Measurements from ENCODE around the gene CD101. TPM values are rescaled to one million over a fixed set of nuclear protein-coding genes. Genes with fewer than 3 reads are reported as not detected.

The CD101 gene
- total and polyA plus RNA-seq, 2 experiments from 2014 or later: 1.2 to 1.3 TPM

DNA sequence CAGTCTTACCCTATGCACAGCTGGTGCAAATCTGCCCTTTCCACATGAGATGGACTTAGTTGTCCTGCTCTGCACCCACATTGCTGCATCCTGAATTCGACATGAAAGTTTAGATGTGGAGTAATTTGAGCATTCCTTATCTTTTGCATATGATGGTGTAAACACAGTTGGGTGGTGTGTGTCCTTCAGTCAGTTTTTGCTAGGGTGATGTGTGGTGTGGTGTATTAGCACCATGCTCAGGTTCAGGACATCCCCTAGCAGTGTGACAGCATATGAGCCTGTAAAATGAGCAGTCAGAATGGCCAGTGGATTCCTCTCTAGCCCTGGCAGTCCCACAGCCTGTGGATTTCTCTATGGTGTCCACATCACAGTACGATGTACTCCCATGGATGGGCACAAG is 42.6 kb upstream of the CD101 start (continued):
- no peak for TF ChIP-seq REST (IDR thresholded peaks at IDR 0.05; ENCODE audit: unreplicated experiment)
- TF ChIP-seq NANOG (IDR thresholded peaks at IDR 0.05; ENCODE audit: borderline replicate concordance): no peak
- no peak for TF ChIP-seq EZH2 (IDR thresholded peaks at IDR 0.05; ENCODE audit: low read depth, unreplicated experiment)
- no peak for TF ChIP-seq STAT1 (IDR thresholded peaks at IDR 0.05; ENCODE audit: unreplicated experiment)
- no peak for TF ChIP-seq ZNF331 (CRISPR knock-in tag; IDR thresholded peaks at IDR 0.05; ENCODE audit: low read depth)
- no peak for TF ChIP-seq JUNB (IDR thresholded peaks at IDR 0.05; ENCODE audit: unreplicated experiment)
- no peak for TF ChIP-seq ZNF114 (CRISPR knock-in tag; IDR thresholded peaks at IDR 0.05)
- TF ChIP-seq EZH2phosphoT487 (IDR thresholded peaks at IDR 0.05; ENCODE audit: unreplicated experiment): no peak
- no peak for TF ChIP-seq CTCF (conservative IDR thresholded peaks at IDR 0.05; ENCODE audit: low read depth in 2 of 2)

DNA sequence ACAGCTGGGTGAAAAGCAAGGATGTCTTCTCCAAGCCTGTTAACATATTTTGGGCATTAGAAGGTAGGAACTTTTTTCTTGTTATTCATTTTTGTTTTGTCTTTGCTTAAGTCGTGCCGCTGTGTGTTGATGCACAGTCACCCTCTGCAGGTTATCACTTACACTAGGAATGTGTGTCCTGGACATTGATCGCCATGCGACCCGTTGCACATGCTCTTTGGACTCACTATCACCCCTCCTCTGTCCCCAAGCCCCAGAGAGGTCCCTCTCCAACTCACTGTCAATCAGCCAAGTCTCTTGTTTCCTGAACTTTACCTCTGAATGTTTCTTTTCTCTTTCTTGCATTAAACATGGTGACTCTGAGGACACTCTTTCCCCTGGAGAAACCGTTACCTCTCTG is 40.0 kb upstream of the CD101 start:
- no peak overlapping the region for H3K27ac ChIP-seq (ENCODE audit: low read depth)
- H3K9me3 Mint-ChIP-seq: no peaks in the 10 kb centered on the region; the same call in 2 of the 3 replicates
- H3K4me3 ChIP-seq: no peak overlapping the region
- no peak overlapping the region for H3K27ac Mint-ChIP-seq
- H4K20me1 ChIP-seq (replicated peaks; ENCODE audit: insufficient read depth): no peaks in the 10 kb centered on the region
- no peaks in the 10 kb centered on the region; the same call in 1 of the 2 replicates for H3K36me3 ChIP-seq (ENCODE audit: insufficient read depth)
- TF ChIP-seq CTCF (conservative IDR thresholded peaks at IDR 0.05; ENCODE audit: low read depth in 2 of 2) (no peak), NANOG (IDR thresholded peaks at IDR 0.05; ENCODE audit: borderline replicate concordance) (no peak), POLR2AphosphoS5 (IDR thresholded peaks at IDR 0.05; ENCODE audit: low read depth) (no peak)
- no peaks in the 10 kb centered on the region for H3K79me2 ChIP-seq (replicated peaks; ENCODE audit: insufficient read depth)
- H3K36me3 Mint-ChIP-seq (ENCODE audit: low read depth): peaks cover 7% of the 10 kb centered on the region; the same call in 1 of the 3 replicates
- peaks cover 4% of the 10 kb centered on the region for H3K27me3 Mint-ChIP-seq (ENCODE audit: insufficient read depth, low read depth, poor library complexity)
- no peaks in the 10 kb centered on the region for H3K9me2 ChIP-seq (ENCODE audit: insufficient read depth)
- no peaks in the 10 kb centered on the region for H3K27me3 ChIP-seq (ENCODE audit: insufficient read depth)
- DNase-seq (ENCODE audit: low spot score) (no peak), ATAC-seq (no peak)
- H3K4me1 Mint-ChIP-seq: no peaks in the 10 kb centered on the region
- H3K4me1 ChIP-seq (ENCODE audit: insufficient read depth): no peaks in the 10 kb centered on the region
- no peaks in the 10 kb centered on the region for H3F3A ChIP-seq (replicated peaks; ENCODE audit: low read depth)
- no peak overlapping the region for H2AFZ ChIP-seq
- no peak overlapping the region for H3K4me3 Mint-ChIP-seq
- H3K4me2 ChIP-seq: no peak overlapping the region

Data from GM23338 (cell line).